Adipose tissue (tissue), 3 donors: ENCODE measurements around the gene TMTC2. TPM values are rescaled to one million over a fixed set of nuclear protein-coding genes. Genes with fewer than 3 reads are reported as not detected.

Experiments used
- H3K27ac ChIP-seq: one replicate; pipeline ENCODE4 v1.5.1; 2013; ENCODE audit warnings: low read depth, low read length
- WGBS, 3 donors: extraction: QIAGEN DNeasy Blood & Tissue Kit; methylation state at CpG; one replicate each; pipeline ENCODE4 v1.1.7; 2013; 5-methylcytosine and 5-hydroxymethylcytosine counted together
- polyA plus RNA-seq, 3 donors: library from polyadenylated mRNA; stranded (reverse); fragments of 200-250 nt; gene quantifications; one replicate each; pipeline ENCODE4 v1.2.3, GENCODE V29; 2013
- donor health status: healthy with polysubstance abuse.
- donor health status: Bipolar disorder and iron deficiency.
- donor health status: healthy.

Gene TMTC2
- polyA plus RNA-seq: 1 to 10 TPM; 2.0 to 4.1 (median 3.1) TPM

DNA sequence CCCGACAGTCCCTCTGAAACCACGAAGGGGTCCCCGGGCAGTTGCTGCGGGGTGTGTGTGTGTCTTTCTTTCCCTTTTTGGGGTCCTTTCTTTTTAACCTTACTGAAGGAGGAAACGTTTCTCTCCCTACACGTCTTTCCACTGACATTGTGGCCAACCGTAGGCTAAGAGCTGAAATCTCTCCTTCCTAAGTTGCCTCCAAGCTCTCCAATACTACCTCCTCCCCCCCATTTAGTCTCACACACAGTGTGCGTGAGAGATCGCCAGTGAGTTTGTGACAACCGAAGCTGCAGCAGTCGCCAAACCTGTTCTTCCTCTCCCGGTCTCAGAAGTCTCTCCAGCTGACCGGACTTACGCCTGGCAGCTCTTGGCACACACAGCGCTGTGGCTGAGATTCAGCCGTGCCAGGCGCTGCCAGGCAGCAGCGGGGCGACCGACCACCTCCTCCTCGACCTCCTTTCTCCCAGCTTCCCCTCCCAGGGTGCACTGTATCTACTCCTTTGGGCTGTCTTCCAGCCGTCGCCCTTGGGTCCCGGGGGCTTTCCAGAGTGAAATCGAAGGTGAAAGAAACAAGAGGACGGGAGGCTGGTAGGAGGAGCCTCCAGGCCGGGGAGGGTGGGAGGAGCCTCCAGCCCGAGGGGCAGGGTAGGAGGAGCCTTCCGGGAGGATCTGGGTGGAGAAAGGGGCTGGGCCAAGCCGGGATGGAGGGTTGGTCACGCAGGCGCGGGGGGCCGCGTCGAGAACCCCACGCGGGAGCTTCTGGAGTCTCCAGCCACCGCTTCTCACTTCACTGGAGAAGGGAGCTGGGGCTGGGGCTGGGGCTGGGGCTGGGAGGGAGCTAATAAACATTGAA lies at the start of gene TMTC2:
Gene TMTC2 (plus strand): TSS at position 739 of the 853 bp plus-strand sequence.
- WGBS, 3 donors: 0% methylated on average over 39 of the region's 39 CpGs
- no peak within 1 kb of the TSS for H3K27ac ChIP-seq

DNA sequence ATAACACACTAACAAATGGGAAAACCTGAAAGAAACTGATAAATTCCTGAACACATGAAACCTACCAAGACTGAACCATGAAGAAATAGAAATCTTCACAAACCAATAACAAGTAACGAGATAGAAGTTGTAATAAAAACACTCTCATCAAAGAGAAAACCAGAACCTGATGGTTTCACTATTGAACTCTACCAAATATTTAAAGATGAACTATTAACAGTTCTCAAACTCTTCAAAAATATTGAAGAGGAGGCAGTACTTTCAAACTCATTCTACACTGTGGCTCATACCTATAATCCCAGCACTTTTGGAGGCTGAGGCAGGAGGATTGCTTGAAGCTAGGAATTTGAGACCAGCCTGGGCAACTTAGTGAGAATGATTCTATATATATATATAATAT lies 48.4 kb upstream of the TMTC2 start:
- WGBS, 3 donors: 93 to 96% (median 95%) methylated on average over 1 of the region's 1 CpG

DNA sequence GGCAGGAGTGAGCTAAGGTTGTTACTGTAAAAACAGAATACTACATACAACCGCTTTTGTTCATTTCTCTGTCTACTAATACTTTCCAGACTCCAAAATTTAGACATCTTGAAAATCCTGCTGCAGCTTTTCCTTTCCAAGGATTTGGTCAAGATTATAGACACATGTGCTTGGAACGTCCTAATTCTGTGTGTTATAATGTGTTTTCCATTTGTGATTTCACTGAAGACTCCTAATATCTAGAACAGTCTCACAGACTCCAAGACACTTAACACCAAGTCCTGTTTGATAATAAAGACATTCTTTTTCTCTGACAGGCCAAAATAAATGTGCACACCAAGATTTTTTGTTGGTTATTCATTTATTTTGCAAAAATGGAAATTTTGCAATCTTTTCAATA lies 41.8 kb upstream of the TMTC2 start:
- WGBS, 3 donors: 63 to 87% (median 72%) methylated on average over 2 of the region's 2 CpGs
- H3K27ac ChIP-seq: no peak overlapping the region

More for the DNA sequence above, 48.4 kb upstream of the TMTC2 start:
- no peak overlapping the region for H3K27ac ChIP-seq

DNA sequence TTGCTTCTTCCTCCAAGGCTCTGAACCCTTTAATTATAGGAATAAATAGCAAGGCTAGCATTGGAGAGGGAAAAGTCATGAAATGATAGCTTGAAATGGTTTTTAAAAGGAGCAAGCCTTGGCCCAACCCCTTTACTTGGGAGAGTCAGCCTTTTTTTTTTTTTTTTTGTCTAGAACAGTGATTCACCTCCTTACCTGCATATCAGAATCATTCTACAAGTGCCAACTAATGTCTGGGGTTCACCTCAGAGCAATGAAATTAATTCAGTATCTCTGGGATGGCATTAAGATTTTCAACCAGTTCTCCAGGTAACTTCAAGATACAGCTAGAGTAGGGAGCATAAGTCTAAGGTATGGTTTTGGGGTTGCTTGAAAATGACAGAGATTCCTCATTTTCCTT lies 41.3 kb upstream of the TMTC2 start:
- H3K27ac ChIP-seq: no peak overlapping the region

DNA sequence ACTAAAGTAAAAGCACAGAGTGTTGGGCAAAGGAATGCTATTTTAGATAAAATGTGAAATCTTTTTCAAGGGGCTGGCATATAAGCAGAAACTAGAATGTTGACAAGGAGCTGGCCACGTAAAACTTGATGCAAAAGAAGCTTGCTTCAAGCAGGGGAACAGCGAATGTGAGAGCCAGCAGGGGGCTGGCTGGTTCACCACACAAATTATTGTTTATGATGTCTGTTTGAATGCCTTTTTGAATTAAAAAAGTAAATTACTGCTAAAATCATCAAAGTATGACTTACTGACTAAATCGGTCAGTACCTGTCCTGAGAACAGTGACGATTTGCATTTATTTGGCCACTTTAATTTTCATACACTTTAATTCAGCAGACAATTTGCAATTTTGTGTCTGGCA lies 38.9 kb upstream of the TMTC2 start:
- no peak overlapping the region for H3K27ac ChIP-seq
- 87 to 92% (median 91%) methylated on average over 4 of the region's 4 CpGs for WGBS, 3 donors

DNA sequence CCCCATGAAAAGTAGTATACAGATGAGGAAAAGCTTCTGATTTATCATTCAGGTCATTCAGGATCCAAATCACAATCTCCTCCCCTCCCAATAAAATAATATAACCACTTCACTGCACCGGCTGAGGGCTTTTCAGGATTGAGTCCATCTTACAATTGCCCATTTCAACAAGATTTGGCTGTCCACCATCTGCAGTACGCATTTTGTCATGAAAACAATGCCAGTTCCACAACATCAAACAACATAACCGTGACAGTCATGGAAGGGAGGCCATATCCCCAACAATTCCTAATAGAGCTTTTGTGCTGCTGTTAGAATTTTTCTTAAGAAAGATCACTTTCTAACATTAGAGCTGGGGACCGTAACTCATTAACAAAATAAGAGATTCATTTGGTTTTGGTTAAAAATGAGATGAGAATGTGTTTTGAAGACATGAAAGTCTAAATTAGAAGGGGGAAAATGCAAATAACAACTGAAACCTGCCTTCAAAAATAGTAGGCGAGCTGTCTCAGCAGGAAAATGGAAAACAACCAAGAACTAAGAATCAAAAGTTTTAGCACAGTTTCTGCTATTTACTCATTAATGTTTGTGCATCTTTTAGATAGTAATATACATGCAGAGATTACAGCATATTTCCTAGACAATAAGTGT lies 38.3 kb upstream of the TMTC2 start:
- H3K27ac ChIP-seq: no peak overlapping the region
- WGBS, 3 donors: 91 to 94% (median 93%) methylated on average over 5 of the region's 5 CpGs

DNA sequence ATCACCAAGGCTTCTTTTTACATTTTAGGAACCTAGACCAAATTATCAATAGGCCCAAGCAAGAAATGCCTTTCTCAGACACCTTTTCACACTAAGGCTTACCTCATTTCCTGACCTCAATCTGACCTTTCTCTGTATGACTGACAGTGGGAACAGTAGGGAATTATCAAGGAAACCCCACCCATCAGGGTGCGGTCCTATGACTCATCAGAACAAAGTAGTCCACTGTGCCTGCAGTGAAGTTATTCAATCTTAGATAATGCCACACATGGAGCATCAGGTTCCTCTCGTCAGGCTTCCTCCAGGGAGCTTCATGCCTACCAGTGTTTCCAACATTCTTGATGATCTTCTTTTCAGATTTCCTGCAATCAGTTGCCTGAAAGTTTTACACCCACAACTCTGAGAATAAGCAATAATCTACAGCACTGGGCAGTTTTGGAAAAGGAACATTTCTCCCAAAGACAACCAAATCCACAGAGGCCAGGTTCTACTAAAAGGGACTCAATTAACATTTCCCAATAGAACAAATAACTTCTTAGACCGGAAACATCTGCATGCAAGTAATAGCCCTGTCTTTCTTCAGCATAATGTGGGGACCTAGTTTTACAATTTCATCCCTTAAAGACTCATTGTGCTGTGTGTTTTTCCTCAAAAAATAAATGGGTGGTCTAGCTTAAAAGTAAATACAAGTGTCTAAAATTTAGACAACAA lies 35.9 kb upstream of the TMTC2 start:
- 38 to 76% (median 54%) methylated on average over 3 of the region's 3 CpGs for WGBS, 3 donors
- H3K27ac ChIP-seq: no peak overlapping the region

DNA sequence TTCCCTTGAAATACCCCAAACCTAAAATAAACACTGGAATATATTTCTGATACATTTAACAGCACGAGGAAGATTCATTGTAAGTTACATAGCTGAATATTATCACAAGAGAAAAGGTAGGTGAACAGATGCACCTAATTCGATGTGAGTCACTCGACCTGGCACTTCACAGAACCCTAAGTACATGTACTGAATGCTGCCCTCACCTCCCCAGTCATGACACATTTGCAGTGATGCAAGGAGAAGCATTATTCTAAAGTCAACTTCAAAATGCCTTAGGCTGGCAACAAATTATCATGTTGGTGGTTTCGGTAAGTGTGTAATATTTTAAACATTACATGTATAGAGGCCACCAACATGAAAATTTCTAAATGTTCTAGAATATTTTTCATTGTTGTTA lies 35.2 kb upstream of the TMTC2 start:
- no peak overlapping the region for H3K27ac ChIP-seq
- WGBS, 3 donors: 84 to 87% (median 87%) methylated on average over 4 of the region's 4 CpGs

DNA sequence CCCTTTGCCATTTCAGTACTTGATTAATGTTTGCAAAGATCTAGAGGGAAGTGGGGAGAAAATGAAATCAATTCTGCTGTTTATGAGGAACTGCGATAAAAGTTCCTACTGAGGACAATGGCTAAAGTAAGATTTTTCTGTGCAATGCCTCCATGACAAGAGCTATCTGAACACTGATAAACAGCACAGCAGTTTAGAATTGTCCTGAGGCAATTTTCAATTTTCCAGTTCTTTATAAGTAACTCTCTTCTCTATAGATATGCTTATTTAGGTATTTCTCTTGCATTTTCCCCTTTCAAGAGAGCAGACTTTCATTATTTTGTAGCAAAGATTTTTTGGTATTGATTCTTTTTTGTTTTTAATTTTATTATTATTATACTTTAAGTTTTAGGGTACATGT lies 34.6 kb upstream of the TMTC2 start:
- WGBS, 3 donors: 86 to 95% (median 86%) methylated on average over 1 of the region's 1 CpG

DNA sequence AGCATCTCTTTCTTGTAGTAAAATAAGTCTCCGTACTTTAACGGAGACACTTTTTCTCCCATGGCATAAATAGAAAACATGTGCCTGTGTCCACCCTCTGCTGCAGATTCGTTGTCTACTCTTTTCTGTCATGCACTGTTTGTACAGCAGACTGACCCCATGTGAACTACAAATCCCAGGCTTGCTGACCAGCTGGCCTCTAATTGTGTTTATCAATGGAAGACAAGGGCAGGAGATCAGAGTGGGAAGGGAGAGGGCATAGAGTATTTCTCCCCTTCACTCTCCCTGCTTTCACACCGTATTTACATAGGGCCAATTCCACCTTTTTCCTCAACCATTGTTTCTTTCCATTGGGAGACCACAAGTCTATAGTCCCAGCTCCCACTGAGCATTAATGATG lies 31.0 kb upstream of the TMTC2 start:
- H3K27ac ChIP-seq: no peak overlapping the region
- WGBS, 3 donors: 45 to 68% (median 59%) methylated on average over 4 of the region's 4 CpGs

More for the DNA sequence above, 34.6 kb upstream of the TMTC2 start:
- no peak overlapping the region for H3K27ac ChIP-seq

DNA sequence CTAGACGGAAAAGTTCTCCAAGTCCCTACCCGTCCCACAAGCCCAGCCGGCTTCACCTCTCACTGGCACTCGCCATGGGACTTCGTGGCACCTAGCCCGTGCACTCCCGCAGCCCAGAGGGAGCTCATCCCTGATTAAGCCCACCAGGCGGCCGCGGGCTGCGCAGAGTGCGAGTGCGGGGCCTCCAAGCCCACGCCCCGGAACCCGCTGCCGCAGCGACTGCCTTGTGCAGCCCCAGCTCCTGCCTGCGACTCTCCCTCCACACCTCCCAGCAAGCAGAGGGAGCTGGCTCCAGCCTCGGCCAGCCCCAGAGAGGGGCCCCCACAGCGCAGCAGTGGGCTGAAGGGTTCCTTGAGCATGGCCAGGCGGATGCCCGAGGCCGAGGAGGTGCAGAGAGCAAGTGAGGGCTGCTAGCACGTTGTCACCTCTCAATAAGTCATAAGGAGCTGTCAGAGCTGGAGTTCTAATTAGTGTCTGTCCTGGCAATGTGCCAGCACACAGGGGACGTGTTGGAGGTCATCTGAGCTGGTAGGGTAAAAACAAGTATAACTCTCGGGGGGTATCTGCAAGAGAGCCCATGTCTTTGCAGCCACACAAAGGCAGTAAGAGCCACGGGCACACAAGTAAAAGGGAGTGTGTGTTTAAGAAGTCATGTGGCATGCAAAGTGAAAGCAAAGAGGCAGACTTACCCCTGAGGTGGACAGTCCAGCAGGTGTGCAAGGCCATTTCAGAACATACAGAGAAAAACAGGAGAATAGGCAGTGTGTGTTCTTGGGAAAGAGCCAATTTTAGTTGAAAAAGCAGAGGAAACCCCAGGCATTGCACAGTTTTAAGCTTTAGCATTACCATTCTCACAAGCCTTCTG lies 27.1 kb upstream of the TMTC2 start:
- WGBS, 3 donors: 87 to 90% (median 88%) methylated on average over 28 of the region's 28 CpGs
- no peak overlapping the region for H3K27ac ChIP-seq

DNA sequence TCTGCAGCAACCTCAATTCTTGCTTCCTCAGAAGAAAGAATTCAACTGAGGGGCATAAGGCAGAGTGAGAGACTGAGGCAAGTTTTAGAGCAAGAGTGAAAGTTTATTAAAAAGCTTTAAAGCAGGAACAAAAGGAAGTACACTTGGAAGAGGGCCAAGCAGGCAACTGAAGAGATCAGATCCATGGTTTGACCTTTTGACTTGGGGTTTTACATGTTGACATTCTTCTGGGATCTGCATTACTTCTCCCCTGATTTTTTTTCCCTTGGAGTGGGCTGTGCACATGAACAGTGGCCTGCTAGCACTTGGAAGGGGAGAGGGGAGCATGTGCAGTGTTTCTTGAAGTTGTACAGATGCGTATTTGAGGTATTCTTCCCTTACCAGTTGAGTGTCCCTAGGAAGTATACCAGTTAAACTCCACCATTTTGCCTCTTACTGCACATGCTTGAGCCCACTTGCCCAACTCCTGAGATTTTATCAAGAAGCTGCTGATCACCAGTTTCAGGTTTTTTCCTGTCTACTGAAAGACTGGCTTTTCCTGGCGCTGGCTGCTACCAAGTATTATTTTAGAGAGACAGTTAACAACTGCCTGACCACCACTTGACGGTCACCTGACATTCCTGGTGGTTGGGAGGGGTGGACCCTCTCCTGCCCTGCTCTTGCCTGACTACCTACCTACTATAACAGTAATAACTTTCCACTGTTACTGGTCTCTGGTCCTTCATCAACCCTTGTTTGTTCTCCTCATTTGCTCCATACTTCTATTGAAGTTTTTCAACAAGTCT lies 26.0 kb upstream of the TMTC2 start:
- WGBS, 3 donors: 91 to 98% (median 92%) methylated on average over 3 of the region's 3 CpGs
- no peak overlapping the region for H3K27ac ChIP-seq

DNA sequence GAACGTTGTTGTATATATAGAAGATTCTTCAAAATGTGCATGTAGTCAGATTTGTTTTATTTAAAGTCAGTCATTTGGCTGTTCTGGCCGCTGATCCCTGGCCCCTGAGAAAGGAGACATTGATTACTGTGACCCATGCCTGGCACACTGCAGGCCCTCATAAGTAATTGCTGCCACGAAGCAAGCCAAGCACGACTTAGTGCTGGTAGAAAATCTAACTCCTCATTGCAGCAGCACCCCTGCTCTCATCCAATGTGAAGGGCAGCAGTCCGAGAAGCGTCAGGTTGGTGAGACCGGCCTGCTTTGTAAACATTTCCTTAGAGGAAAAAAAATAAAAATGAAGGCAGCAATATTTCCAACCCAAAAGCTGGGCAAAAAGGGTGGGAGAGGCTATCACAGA lies 22.8 kb upstream of the TMTC2 start:
- WGBS, 3 donors: 29 to 72% (median 57%) methylated on average over 7 of the region's 7 CpGs
- no peak overlapping the region for H3K27ac ChIP-seq

DNA sequence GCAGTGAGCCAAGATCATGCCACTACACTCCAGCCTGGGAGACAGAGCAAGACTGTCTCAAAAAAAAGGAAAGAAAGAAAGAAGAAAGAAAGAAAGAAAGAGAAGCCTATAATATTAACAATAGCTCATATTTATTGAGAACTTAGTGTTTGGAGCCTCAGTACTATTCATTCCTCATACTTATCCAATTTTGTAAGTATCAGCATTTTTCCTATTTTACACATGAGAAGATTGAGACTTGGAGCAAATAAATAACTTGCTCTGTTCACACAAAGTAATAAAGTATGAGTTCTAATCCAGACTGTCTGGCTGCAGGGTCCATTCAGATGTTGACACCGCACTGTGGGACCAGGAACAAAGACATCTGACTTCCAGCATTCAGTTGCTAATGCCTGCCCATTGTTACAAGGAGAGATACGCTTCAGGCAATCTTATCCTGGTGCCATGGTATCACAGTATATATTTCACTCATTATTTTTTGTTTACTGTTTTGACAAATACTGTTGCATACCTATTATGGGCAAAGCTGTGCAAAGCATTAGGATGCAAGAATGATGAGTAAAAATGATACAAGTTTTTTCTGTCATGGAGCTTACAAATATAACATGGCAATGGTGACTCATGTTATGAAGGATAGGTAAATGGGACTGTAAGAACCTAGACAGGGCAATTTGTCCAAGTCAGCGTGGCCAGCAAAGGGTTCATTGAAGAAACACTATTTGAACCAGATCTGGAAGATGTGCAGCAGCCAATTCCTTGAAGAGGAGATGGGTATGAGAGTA lies 21.4 kb upstream of the TMTC2 start:
- 88 to 97% (median 90%) methylated on average over 3 of the region's 3 CpGs for WGBS, 3 donors

DNA sequence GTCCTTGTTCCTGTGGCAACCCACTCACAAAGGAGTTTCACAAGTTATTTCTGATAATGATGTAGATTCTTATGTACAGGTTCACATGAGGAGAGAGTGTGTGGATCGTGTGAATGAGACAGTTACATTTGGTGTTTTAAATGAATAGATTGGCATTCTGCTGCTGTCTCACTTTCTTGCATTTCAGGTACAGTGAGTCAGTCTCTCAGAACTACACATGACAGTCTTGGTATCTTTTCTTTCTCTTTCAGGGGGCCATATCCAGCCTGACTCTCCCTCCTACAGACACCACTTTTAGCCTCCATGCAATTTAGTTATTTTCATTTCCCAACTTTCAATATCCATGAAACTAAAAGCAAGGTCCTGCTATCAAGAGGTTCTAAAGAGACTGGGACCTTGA lies 19.9 kb upstream of the TMTC2 start:
- H3K27ac ChIP-seq: no peak overlapping the region
- WGBS, 3 donors: 79 to 90% (median 90%) methylated on average over 1 of the region's 1 CpG

More for the DNA sequence above, 21.4 kb upstream of the TMTC2 start:
- no peak overlapping the region for H3K27ac ChIP-seq

DNA sequence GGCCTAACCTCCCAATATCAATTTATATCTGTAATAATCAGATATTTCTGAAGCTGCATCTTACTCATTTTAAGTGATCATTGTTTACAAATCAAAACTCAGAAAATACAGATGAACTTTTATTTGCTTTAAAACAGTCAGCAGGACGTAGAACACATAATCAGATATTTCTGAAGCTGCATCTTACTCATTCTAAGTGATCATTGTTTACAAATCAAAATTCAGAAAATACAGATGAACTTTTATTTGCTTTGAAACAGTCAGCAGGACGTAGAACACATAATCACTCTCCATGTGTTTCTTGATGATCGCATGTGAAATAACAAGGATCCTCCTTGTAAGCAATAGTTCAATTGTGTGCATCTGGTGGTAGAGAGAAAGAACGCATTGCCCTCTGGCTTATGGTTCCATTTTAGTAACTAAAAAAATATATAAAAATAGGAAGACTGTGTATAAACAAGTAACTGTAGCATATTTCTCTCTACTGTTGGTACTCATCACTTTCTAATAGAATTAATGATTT lies 15.0 kb upstream of the TMTC2 start:
- H3K27ac ChIP-seq: no peak overlapping the region
- 84 to 90% (median 87%) methylated on average over 4 of the region's 4 CpGs for WGBS, 3 donors
